GM19467 (cell line): ENCODE measurements around the gene TCP10L.

ENCODE experiments used
- ATAC-seq: cut with Tn5 transposase; IDR thresholded peaks from one replicate; pipeline ENCODE4 v1.9.1; 2021; ENCODE audit warnings: mild to moderate bottlenecking, moderate library complexity; ENCODE audit not compliant: unreplicated experiment

The TCP10L gene

DNA sequence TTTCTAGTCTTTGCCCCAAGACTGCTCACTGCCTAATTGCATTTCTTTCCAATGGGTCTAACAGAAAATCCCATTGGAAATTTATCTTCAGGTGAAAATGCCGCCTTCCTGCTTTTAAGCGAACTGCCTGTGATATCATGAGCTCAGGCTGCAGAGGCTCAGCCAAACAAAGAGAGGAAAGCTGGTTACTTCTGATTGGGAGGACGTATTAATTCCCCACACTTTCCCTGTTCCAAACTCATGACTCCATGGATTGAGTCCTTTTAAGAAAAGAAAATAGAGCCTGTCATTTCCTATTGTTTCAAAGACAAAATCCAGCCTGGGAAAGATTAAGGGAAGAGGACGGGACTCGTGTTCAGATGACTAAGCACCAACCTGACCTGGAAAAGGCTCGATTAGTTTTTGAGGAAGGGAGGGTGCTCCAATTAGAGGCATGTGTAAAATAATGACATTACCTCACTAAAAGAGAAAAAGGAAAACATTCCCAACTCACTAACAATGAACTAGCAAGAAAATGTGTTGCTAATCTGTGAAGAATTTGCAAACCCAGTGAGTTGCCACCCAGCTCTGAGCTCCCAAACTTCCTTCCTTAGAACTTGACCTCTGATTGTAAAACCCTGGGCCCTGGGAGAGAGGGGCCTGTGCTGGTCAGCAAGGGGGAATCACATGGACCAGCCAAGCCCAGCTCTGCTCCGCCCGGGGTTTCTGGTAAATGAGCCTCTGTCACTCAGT, 61.2 kb downstream of the TCP10L start:
- no peak for ATAC-seq
